Hematopoietic multipotent progenitor cell treated with erythropoietin and hydrocortisone succinate and interleukin-3 and kit ligand, for 17 days (in vitro differentiated cells): Measurements from ENCODE around the gene CRTC3.
"Not testable (repeated sequence)": the region's sequence is repeated elsewhere in the genome, so short reads cannot be mapped to it uniquely, and the experiment has no call there.

Source experiments
- DNase-seq: peaks from one replicate; pipeline ENCODE4 v3.0.0-alpha.2; 2015; ENCODE audit warnings: low spot score

The CRTC3 gene

DNA sequence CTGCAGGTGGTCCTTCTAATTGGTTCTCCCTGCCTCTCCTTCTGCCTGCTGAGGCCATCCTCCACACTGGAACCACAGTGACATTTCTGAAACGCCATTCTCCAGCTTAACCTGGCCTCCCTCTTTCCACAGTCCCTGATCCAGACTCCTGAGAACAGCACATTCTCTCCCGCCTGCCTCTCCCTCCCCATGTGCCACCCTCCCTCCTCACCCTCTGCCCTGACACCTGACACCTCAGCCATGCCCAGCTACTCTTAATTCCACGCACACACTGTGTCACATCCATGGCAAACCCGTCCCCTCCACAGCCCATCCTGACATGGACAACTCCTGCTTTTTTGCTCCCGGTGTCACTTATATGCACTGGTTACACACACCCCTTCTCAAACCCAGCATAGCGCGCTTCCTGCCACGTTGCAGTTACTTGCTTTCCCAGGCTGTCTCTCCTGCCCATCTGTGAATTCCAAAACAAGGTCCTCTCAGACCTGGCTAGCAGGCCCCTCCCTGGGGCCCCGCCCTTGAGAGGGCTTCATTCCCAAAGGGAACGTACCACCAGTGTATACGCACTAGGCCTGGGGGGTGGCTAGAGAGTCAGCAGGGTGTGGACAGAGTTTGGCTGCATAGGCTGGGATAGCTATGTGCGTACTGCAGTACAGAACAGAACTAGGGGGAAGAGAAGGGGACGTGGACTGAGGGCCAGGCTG, 94.7 kb downstream of the CRTC3 start:
- no peak for DNase-seq

- no peak for DNase-seq
Observed at GRCh38 chr15:90625037-90625436, 95.3 kb downstream of the CRTC3 start.

GRCh38 chr15:90629217-90629616, 99.5 kb downstream of the CRTC3 start:
- DNase-seq: no peak

- no peak for DNase-seq
Observed at GRCh38 chr15:90633360-90633759, 103.6 kb downstream of the CRTC3 start.

- not testable (repeated sequence) for DNase-seq
Observed at GRCh38 chr15:90636993-90637392, 107.3 kb downstream of the CRTC3 start.

DNA sequence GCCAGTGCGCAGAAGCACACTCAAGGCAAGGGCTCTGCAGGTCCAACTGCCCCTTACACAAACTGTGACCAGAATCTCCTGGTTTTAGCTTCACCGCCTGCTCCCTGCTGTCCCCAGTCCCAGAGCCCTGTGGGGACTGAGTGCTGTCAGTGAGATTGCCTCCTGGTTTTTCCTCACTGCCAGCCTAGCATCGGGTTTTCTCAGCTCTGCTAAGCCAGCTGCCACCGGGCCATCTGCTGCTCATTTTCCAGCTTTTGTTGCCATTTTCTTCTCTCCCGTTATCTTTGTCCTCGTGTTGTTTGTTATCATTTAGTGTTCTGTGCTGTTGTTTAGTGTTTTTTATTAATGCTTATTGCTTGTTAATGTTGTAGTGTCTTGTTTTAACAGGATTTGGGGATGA, 108.0 kb downstream of the CRTC3 start:
- DNase-seq: no peak

DNA sequence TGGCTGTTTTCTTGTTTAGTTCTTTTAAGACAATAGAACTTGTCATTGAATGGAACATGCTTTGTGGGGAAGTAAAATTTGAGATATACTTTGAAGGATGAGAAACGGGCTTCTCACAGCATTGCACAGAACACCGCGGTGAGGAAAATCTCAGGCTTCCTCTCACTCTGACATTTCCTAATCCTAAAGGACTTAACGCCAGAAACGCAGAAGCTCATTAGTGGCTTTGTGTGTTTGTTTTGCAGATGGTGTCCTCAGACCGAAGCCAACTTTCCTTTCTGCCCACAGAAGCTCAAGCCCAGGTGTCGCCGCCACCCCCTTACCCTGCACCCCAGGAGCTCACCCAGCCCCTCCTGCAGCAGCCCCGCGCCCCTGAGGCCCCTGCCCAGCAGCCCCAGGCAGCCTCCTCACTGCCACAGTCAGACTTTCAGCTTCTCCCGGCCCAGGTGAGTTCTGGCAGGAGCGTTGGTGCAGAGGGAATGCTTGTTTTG, 108.5 kb downstream of the CRTC3 start:
- DNase-seq: no peak

- DNase-seq: no peak
Observed at GRCh38 chr15:90638963-90639362, 109.2 kb downstream of the CRTC3 start.

GRCh38 chr15:90640862-90641261, 111.1 kb downstream of the CRTC3 start:
- DNase-seq: no peak

DNA sequence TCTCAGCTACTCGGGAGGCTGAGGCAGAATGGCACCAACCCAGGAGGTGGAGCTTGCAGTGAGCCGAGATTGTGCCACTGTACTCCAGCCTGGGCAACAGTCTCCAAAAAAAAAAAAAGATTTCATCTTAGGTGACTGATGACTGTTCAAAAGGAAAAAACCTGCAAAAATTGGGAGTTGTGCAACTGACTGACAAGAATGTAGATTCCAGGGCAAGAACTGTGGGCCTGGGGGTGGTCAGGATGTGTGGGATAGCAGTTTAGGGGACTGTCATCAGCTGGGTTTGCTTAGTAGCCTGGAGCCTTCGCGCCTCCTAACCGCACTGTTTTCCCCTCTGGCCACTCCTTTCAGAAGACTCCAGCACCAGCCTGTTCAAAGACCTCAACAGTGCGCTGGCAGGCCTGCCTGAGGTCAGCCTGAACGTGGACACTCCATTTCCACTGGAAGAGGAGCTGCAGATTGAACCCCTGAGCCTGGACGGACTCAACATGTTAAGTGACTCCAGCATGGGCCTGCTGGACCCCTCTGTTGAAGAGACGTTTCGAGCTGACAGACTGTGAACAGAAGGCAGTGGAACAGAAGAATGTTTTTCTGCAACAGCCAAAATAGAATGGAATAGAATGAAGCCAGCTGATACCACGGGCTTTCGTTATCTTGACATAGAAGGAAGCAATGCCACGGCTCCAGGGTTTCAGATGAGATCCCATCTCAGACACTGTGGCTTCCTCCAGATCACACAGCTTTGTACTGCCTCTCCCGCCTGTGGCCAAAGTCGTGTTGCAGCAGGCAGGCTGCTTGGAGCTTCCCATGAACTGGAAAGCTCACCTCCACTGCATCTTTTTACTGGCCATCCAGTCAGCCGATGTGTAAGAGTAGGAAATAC, 112.1 kb downstream of the CRTC3 start:
- no peak for DNase-seq

GRCh38 chr15:90642464-90643300, 113.0 kb downstream of the CRTC3 start:
- DNase-seq: no peak

DNA sequence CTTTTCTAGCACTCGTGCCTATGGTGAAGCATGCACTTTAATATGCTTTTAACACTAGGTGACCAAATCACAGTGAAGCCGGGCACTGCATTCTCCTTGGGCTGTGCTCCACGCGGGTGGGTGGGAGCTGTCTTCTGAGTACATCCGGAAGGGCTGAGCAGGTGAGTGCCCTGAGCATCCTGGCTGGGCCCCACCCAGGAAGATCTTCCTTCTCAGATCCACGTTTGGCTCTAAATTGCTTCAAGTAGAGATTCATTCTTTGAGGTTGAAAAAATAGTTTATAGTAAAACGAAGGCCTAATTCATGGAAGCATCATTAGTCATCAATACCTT, 113.5 kb downstream of the CRTC3 start:
- DNase-seq: no peak

DNA sequence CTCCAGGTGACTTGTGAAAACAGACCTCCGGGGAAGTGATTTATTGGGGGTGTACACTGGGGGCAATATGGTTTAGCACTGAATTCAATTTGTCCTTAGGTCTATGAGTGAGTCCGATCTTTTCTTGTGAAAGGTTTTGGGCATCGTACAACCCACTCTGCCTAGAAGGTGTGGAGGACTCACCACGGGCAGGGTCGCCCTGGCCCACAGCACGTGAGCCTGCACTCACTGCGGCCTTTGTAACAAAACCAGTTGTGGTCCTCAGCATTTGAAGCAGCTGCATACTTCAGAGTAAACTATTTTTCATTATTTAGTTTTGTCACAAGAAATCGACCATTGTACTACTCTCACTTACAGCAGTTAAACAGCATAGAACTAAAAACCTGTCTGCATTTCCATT, 114.8 kb downstream of the CRTC3 start:
- DNase-seq: no peak

GRCh38 chr15:90644952-90645725, 115.4 kb downstream of the CRTC3 start:
- DNase-seq: no peak

GRCh38 chr15:90645873-90646575, 116.3 kb downstream of the CRTC3 start:
- no peak for DNase-seq

DNA sequence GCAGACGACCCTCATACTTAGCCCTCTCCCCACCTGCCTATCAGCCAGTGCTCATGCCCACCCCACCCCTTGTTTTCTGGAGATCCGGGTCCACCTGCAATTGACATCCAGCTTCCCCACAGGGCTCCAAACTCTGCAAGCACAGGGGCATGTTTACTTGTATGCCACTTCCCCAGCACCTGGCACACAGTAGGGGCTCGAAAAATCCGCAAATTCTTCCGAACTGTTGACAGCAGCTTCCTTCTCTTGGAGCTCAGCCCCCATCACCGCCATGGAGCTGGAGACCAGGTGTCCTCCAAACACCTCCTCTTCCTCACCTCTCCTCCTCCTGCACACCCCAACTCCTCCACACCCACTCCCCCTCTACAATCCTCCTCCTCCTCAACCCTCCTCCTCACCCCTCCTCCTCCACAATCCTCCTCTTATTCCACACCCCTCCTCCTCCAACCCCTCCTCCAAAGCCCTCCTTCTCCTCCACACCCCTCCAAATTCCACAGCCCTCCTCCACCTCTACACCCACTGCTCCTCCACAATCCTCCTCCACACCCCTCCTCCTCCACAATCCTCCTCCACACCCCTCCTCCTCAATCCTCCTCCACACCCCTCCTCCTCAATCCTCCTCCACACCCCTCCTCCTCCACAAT, 117.1 kb downstream of the CRTC3 start:
- no peak for DNase-seq

- DNase-seq: no peak
Observed at GRCh38 chr15:90647326-90647725, 117.6 kb downstream of the CRTC3 start.

GRCh38 chr15:90648137-90649070, 118.7 kb downstream of the CRTC3 start:
- DNase-seq: peak; percentile 83
